Measurements from ENCODE around the gene ANKS1B. TPM values are rescaled to one million over a fixed set of nuclear protein-coding genes. Genes with fewer than 3 reads are reported as not detected.
A peak's percentile ranks its signal among the peaks of the same experiment; 100 is the strongest.

ANKS1B gene
- total and polyA plus RNA-seq, 3 experiments from 2014 or later: 0.39 to 0.60 TPM; not detected in 1

GRCh38 chr12:98751580-98752115 lies 1233.1 kb downstream of the ANKS1B start:
- no peak for DNase-seq
- Mint-ChIP-seq H3K9me3 (no peaks in the 10 kb centered on the region), H3K27ac (no peak overlapping the region), H3K36me3 (no peaks in the 10 kb centered on the region), H3K27me3 (peaks cover 3 to 24% of the 10 kb centered on the region in 2 donors), H3K4me1 (peaks cover 3 to 11% (median 9%) of the 10 kb centered on the region in 3 donors), H3K4me3 (no peak overlapping the region)
- no peaks in the 10 kb centered on the region for H3K36me3 ChIP-seq (ENCODE audit: insufficient read depth, low read length)
- ChIA-PET POLR2A (no interaction called here), CTCF (no interaction called here)
- no peak overlapping the region for H3K27ac ChIP-seq (ENCODE audit: low read depth, low read length)
- H3K27me3 ChIP-seq (ENCODE audit: insufficient read depth, low read length, poor library complexity, severe bottlenecking): no peaks in the 10 kb centered on the region
- H3K4me3 ChIP-seq (ENCODE audit: low read length): no peak overlapping the region
- no peaks in the 10 kb centered on the region for H3K4me1 ChIP-seq (ENCODE audit: insufficient read depth, low read length)
- no peaks in the 10 kb centered on the region for H3K9me3 ChIP-seq (ENCODE audit: low read length)

- peaks cover 4% of the 10 kb centered on the region for H3K4me1 ChIP-seq (ENCODE audit: insufficient read depth, low read length)
- POLR2A ChIA-PET: no interaction called here
- H3K27me3 ChIP-seq (ENCODE audit: insufficient read depth, low read length, poor library complexity, severe bottlenecking): peaks cover 5% of the 10 kb centered on the region
- H3K9me3 ChIP-seq (ENCODE audit: low read length): no peaks in the 10 kb centered on the region
- H3K4me3 ChIP-seq (ENCODE audit: low read length): no peak overlapping the region
- no peaks in the 10 kb centered on the region for H3K9me3 Mint-ChIP-seq
- no peak for DNase-seq
- no peaks in the 10 kb centered on the region for H3K36me3 Mint-ChIP-seq
- no peaks in the 10 kb centered on the region for H3K36me3 ChIP-seq (ENCODE audit: insufficient read depth, low read length)
- H3K27ac Mint-ChIP-seq: no peak overlapping the region
- H3K4me3 Mint-ChIP-seq: no peak overlapping the region
- H3K27ac ChIP-seq (ENCODE audit: low read depth, low read length): no peak overlapping the region
- CTCF ChIA-PET: no interaction called here
- peaks cover 9 to 32% of the 10 kb centered on the region in 2 donors for H3K27me3 Mint-ChIP-seq
- peaks cover 10 to 19% (median 18%) of the 10 kb centered on the region in 3 donors for H3K4me1 Mint-ChIP-seq
Observed at GRCh38 chr12:98750511-98750910, 1234.2 kb downstream of the ANKS1B start.

GRCh38 chr12:98748463-98748862 lies 1236.3 kb downstream of the ANKS1B start:
- no peak overlapping the region for H3K4me3 ChIP-seq (ENCODE audit: low read length)
- Mint-ChIP-seq H3K27me3 (peaks cover 10 to 32% of the 10 kb centered on the region in 2 donors), H3K9me3 (no peaks in the 10 kb centered on the region), H3K36me3 (no peaks in the 10 kb centered on the region), H3K27ac (no peak overlapping the region), H3K4me1 (peaks cover 10 to 12% (median 11%) of the 10 kb centered on the region in 3 donors), H3K4me3 (no peak overlapping the region)
- H3K4me1 ChIP-seq (ENCODE audit: insufficient read depth, low read length): peaks cover 4% of the 10 kb centered on the region
- POLR2A ChIA-PET: no interaction called here
- CTCF ChIA-PET: no interaction called here
- no peaks in the 10 kb centered on the region for H3K36me3 ChIP-seq (ENCODE audit: insufficient read depth, low read length)
- no peaks in the 10 kb centered on the region for H3K9me3 ChIP-seq (ENCODE audit: low read length)
- no peak overlapping the region for H3K27ac ChIP-seq (ENCODE audit: low read depth, low read length)
- peaks cover 6% of the 10 kb centered on the region for H3K27me3 ChIP-seq (ENCODE audit: insufficient read depth, low read length, poor library complexity, severe bottlenecking)
- DNase-seq: no peak

GRCh38 chr12:98745578-98746391 lies 1239.0 kb downstream of the ANKS1B start:
- POLR2A ChIA-PET: no interaction called here
- H3K36me3 ChIP-seq (ENCODE audit: insufficient read depth, low read length): no peaks in the 10 kb centered on the region
- H3K36me3 Mint-ChIP-seq: no peaks in the 10 kb centered on the region
- peak overlapping the region; percentile 40 for H3K4me3 ChIP-seq (ENCODE audit: low read length)
- H3K9me3 Mint-ChIP-seq: no peaks in the 10 kb centered on the region
- peaks cover 6% of the 10 kb centered on the region for H3K27me3 ChIP-seq (ENCODE audit: insufficient read depth, low read length, poor library complexity, severe bottlenecking)
- H3K4me1 Mint-ChIP-seq: peaks cover 10 to 21% (median 11%) of the 10 kb centered on the region in 3 donors
- peak in 3 of 5 donors; percentile 6 to 48 (median 7) for DNase-seq
- peaks cover 9 to 36% of the 10 kb centered on the region in 2 donors for H3K27me3 Mint-ChIP-seq
- H3K4me1 ChIP-seq (ENCODE audit: insufficient read depth, low read length): peaks cover 4% of the 10 kb centered on the region
- CTCF ChIA-PET: no interaction called here
- peak overlapping the region in 3 of 8 donors; percentile 30 to 79 (median 45) for H3K27ac Mint-ChIP-seq
- no peak overlapping the region for H3K27ac ChIP-seq (ENCODE audit: low read depth, low read length)
- no peaks in the 10 kb centered on the region for H3K9me3 ChIP-seq (ENCODE audit: low read length)
- peak overlapping the region; percentile 76 to 88 (median 82) for H3K4me3 Mint-ChIP-seq

- peaks cover 10 to 21% (median 11%) of the 10 kb centered on the region in 3 donors for H3K4me1 Mint-ChIP-seq
- no peaks in the 10 kb centered on the region for H3K36me3 ChIP-seq (ENCODE audit: insufficient read depth, low read length)
- POLR2A ChIA-PET: no interaction called here
- CTCF ChIA-PET: no interaction called here
- H3K4me1 ChIP-seq (ENCODE audit: insufficient read depth, low read length): peaks cover 4% of the 10 kb centered on the region
- no peak for DNase-seq
- H3K27ac Mint-ChIP-seq: peak overlapping the region in 1 of 8 donors; percentile 45
- no peaks in the 10 kb centered on the region for H3K9me3 ChIP-seq (ENCODE audit: low read length)
- no peak overlapping the region for H3K4me3 ChIP-seq (ENCODE audit: low read length)
- H3K9me3 Mint-ChIP-seq: no peaks in the 10 kb centered on the region
- no peak overlapping the region for H3K27ac ChIP-seq (ENCODE audit: low read depth, low read length)
- H3K27me3 ChIP-seq (ENCODE audit: insufficient read depth, low read length, poor library complexity, severe bottlenecking): peaks cover 6% of the 10 kb centered on the region
- H3K4me3 Mint-ChIP-seq: peak overlapping the region in 6 of 7 donors; percentile 53 to 88 (median 78)
- no peaks in the 10 kb centered on the region for H3K36me3 Mint-ChIP-seq
- H3K27me3 Mint-ChIP-seq: peaks cover 8 to 29% of the 10 kb centered on the region in 2 donors
Observed at GRCh38 chr12:98744680-98745079, 1240.1 kb downstream of the ANKS1B start.

- no peaks in the 10 kb centered on the region for H3K36me3 ChIP-seq (ENCODE audit: insufficient read depth, low read length)
- no peaks in the 10 kb centered on the region for H3K9me3 ChIP-seq (ENCODE audit: low read length)
- peaks cover 10 to 21% (median 11%) of the 10 kb centered on the region in 3 donors for H3K4me1 Mint-ChIP-seq
- H3K27me3 Mint-ChIP-seq: peaks cover 8 to 25% of the 10 kb centered on the region in 2 donors
- peaks cover 6% of the 10 kb centered on the region for H3K27me3 ChIP-seq (ENCODE audit: insufficient read depth, low read length, poor library complexity, severe bottlenecking)
- H3K9me3 Mint-ChIP-seq: no peaks in the 10 kb centered on the region
- no peak overlapping the region for H3K4me3 Mint-ChIP-seq
- DNase-seq: peak in 1 of 5 donors; percentile 50
- no peak overlapping the region for H3K27ac Mint-ChIP-seq
- CTCF ChIA-PET: no interaction called here
- POLR2A ChIA-PET: no interaction called here
- no peak overlapping the region for H3K4me3 ChIP-seq (ENCODE audit: low read length)
- no peak overlapping the region for H3K27ac ChIP-seq (ENCODE audit: low read depth, low read length)
- peaks cover 4% of the 10 kb centered on the region for H3K4me1 ChIP-seq (ENCODE audit: insufficient read depth, low read length)
- H3K36me3 Mint-ChIP-seq: no peaks in the 10 kb centered on the region
Observed at GRCh38 chr12:98743362-98743953, 1241.3 kb downstream of the ANKS1B start.

- no peaks in the 10 kb centered on the region for H3K9me3 Mint-ChIP-seq
- POLR2A ChIA-PET: no interaction called here
Observed at GRCh38 chr12:98741556-98742265, 1243.0 kb downstream of the ANKS1B start.

More at GRCh38 chr12:98741556-98742265, 1243.0 kb downstream of the ANKS1B start:
- CTCF ChIA-PET: interaction anchor here (0.7 to 1.3 kb wide), 2 partner anchors 18 to 1702 kb away, joined by 3 read pairs; no protein-coding TSS in a partner anchor
- no peak overlapping the region for H3K27ac Mint-ChIP-seq
- no peaks in the 10 kb centered on the region for H3K36me3 Mint-ChIP-seq
- H3K4me3 Mint-ChIP-seq: no peak overlapping the region
- peaks cover 6% of the 10 kb centered on the region for H3K27me3 ChIP-seq (ENCODE audit: insufficient read depth, low read length, poor library complexity, severe bottlenecking)
- peaks cover 10 to 21% (median 11%) of the 10 kb centered on the region in 3 donors for H3K4me1 Mint-ChIP-seq
- no peak for DNase-seq
- H3K4me3 ChIP-seq (ENCODE audit: low read length): no peak overlapping the region
- no peaks in the 10 kb centered on the region for H3K36me3 ChIP-seq (ENCODE audit: insufficient read depth, low read length)
- peaks cover 8 to 12% of the 10 kb centered on the region in 2 donors for H3K27me3 Mint-ChIP-seq
- no peaks in the 10 kb centered on the region for H3K9me3 ChIP-seq (ENCODE audit: low read length)
- H3K27ac ChIP-seq (ENCODE audit: low read depth, low read length): no peak overlapping the region
- peaks cover 4% of the 10 kb centered on the region for H3K4me1 ChIP-seq (ENCODE audit: insufficient read depth, low read length)
